ENCODE data around the gene ERCC3. TPM values are rescaled to one million over a fixed set of nuclear protein-coding genes. Genes with fewer than 3 reads are reported as not detected.
"Not testable (repeated sequence)": the region's sequence is repeated elsewhere in the genome, so short reads cannot be mapped to it uniquely, and the experiment has no call there.

ERCC3 gene
- total and polyA plus RNA-seq, 4 experiments from 2014 or later: 22.3 to 62.9 (median 44.3) TPM

DNA sequence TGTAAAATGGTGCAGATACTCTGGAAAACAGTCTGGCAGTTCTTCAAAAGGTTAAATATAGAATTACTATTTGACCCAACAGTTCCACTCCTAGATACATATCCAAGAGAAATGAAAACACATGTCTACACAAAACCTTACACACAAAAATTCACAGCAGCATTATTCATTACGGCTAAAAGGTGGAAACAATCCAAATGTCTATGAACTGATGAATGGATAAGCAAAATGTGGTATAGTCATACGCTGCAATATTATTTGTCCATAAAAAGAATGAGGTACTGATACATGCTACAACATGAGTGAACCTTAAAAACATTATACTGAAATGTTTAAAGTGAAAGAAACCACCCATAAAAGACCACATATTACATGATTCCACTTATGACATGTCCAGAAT, 77.8 kb downstream of the ERCC3 start:
- H3K4me3 ChIP-seq (ENCODE audit: low read length in 2 of 2): no peak overlapping the region
- H3K27me3 ChIP-seq (ENCODE audit: insufficient read depth, low read length): peaks cover 21% of the 10 kb centered on the region
- Mint-ChIP-seq H3K27ac (no peak overlapping the region), H3K36me3 (peaks cover 0 to 3% of the 10 kb centered on the region in 2 donors), H3K4me1 (peaks cover 9 to 25% (median 19%) of the 10 kb centered on the region in 4 donors), H3K9me3 (peaks cover 0 to 23% (median 7%) of the 10 kb centered on the region in 8 donors), H3K27me3 (peaks cover 44 to 49% of the 10 kb centered on the region in 2 donors), H3K4me3 (no peak overlapping the region)
- H3K9me3 ChIP-seq (ENCODE audit: control insufficient read depth in 1 of 2, low read length in 2 of 2): no peaks in the 10 kb centered on the region
- POLR2A ChIA-PET (ENCODE audit: partially characterized antibody): no interaction called here
- CTCF ChIA-PET (ENCODE audit: partially characterized antibody): no interaction called here
- no peaks in the 10 kb centered on the region for H3K36me3 ChIP-seq (ENCODE audit: insufficient read depth, low read length)
- no peak overlapping the region for H3K27ac ChIP-seq (ENCODE audit: low read depth, low read length)
- intact Hi-C loops (cut with micrococcal nuclease): no loop called here
- no peak for DNase-seq
- H3K4me1 ChIP-seq (ENCODE audit: insufficient read depth, low read length): peaks cover 19% of the 10 kb centered on the region

DNA sequence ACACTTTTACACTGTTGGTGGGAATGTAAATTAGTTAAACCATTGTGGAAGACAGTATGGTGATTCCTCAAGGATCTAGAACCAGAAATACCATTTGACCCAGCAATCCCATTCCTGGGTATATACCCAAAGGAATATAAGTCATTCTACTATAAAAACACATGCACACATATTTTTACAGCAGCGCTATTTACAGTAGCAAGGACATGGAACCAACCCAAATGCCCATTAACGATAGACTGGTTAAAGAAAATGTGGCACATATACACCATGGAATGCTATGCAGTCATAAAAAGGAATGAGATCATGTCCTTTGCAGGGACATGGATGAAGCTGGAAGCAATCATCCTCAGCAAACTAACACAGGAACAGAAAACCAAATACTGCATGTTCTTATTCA, 79.7 kb downstream of the ERCC3 start:
- H3K4me3 Mint-ChIP-seq; H3K36me3 Mint-ChIP-seq; intact Hi-C loops (cut with micrococcal nuclease); H3K4me1 ChIP-seq (ENCODE audit: insufficient read depth, low read length); H3K36me3 ChIP-seq (ENCODE audit: insufficient read depth, low read length); H3K27ac ChIP-seq (ENCODE audit: low read depth, low read length); H3K9me3 ChIP-seq (ENCODE audit: control insufficient read depth in 1 of 2, low read length in 2 of 2); H3K27ac Mint-ChIP-seq; H3K4me3 ChIP-seq (ENCODE audit: low read length in 2 of 2); POLR2A ChIA-PET (ENCODE audit: partially characterized antibody); CTCF ChIA-PET (ENCODE audit: partially characterized antibody); DNase-seq: not testable (repeated sequence)
- Mint-ChIP-seq H3K27me3 (peaks cover 42 to 51% of the 10 kb centered on the region in 2 donors), H3K4me1 (peaks cover 2 to 15% (median 10%) of the 10 kb centered on the region in 4 donors), H3K9me3 (peaks cover 0 to 17% (median 6%) of the 10 kb centered on the region in 8 donors)
- peaks cover 15% of the 10 kb centered on the region for H3K27me3 ChIP-seq (ENCODE audit: insufficient read depth, low read length)

DNA sequence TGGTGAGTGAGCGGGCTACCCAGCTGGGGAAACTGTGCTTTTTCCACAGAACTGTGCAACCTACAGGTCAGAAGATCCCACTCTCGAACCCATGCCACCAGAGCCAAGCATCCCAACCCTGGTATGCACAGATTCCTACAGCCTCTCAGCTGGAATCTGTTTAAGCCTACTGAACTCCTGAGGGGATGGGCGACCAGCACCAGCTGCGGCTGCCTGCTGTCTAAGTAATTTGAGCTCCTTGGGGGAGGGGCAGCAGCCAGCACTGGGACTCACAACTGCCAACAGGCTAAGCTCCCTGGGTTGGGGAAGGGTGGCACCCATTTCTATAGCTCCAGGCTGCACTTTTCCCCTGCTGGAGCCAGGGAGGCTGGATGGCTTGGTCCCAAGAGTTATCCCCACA, 85.6 kb downstream of the ERCC3 start:
- H3K4me1 ChIP-seq (ENCODE audit: insufficient read depth, low read length): no peaks in the 10 kb centered on the region
- no peaks in the 10 kb centered on the region for H3K9me3 ChIP-seq (ENCODE audit: control insufficient read depth in 1 of 2, low read length in 2 of 2)
- CTCF ChIA-PET (ENCODE audit: partially characterized antibody): no interaction called here
- Mint-ChIP-seq H3K4me3 (no peak overlapping the region), H3K27ac (no peak overlapping the region), H3K9me3 (peaks cover 0 to 9% (median 0%) of the 10 kb centered on the region in 8 donors), H3K36me3 (peaks cover 0 to 2% of the 10 kb centered on the region in 2 donors), H3K4me1 (no peaks in the 10 kb centered on the region), H3K27me3 (peaks cover 36 to 38% of the 10 kb centered on the region in 2 donors)
- H3K4me3 ChIP-seq (ENCODE audit: low read length in 2 of 2): no peak overlapping the region
- no peaks in the 10 kb centered on the region for H3K36me3 ChIP-seq (ENCODE audit: insufficient read depth, low read length)
- POLR2A ChIA-PET (ENCODE audit: partially characterized antibody): no interaction called here
- no peaks in the 10 kb centered on the region for H3K27me3 ChIP-seq (ENCODE audit: insufficient read depth, low read length)
- intact Hi-C loops (cut with micrococcal nuclease): no loop called here
- DNase-seq: no peak
- H3K27ac ChIP-seq (ENCODE audit: low read depth, low read length): no peak overlapping the region

Other genes with a start within 250 kb of the ERCC3 start
- 100 to 1,000 TPM in 1 of 2 experiments, 10 to 100 TPM in 1; 99.4 to 103 TPM for gene BIN1, start 187.0 kb downstream of the ERCC3 start, total RNA-seq
- 100 to 1,000 TPM; 141 to 163 TPM for gene BIN1, start 187.0 kb downstream of the ERCC3 start, polyA plus RNA-seq
- gene CYP27C1, start 73.8 kb downstream of the ERCC3 start, total RNA-seq: not detected
- gene CYP27C1, start 73.8 kb downstream of the ERCC3 start, polyA plus RNA-seq: not detected
- 10 to 100 TPM; 85.6 to 87.2 TPM for gene MAP3K2, start 93.8 kb upstream of the ERCC3 start, total RNA-seq
- 10 to 100 TPM; 42.5 to 63.4 TPM for gene MAP3K2, start 93.8 kb upstream of the ERCC3 start, polyA plus RNA-seq
- not detected for gene PROC, start 124.3 kb upstream of the ERCC3 start, total RNA-seq
- not detected for gene PROC, start 124.3 kb upstream of the ERCC3 start, polyA plus RNA-seq
- gene IWS1, start 232.3 kb upstream of the ERCC3 start, total RNA-seq: 10 to 100 TPM; 55.2 to 59.7 TPM
- gene IWS1, start 232.3 kb upstream of the ERCC3 start, polyA plus RNA-seq: 10 to 100 TPM in 1 of 2 donors, 1 to 10 TPM in 1; 4.4 to 39.6 TPM
- gene MYO7B, start 241.5 kb upstream of the ERCC3 start, total RNA-seq: not detected
- gene MYO7B, start 241.5 kb upstream of the ERCC3 start, polyA plus RNA-seq: not detected

All from CD4-positive, alpha-beta memory T cell (primary cell).